PC-9 (cell line): ENCODE measurements around the gene LOXL3.

Experiments
- CTCF ChIP-seq: fragments of 200-600 bp; sonication (generic); conservative IDR thresholded peaks from 2 replicates; pipeline ENCODE4 v1.6.1; 2017; ENCODE audit warnings: mixed run types, antibody characterized with exemption, mild to moderate bottlenecking, moderate library complexity
- EZH2 ChIP-seq: fragments of 200-600 bp; sonication (generic); IDR thresholded peaks from 2 replicates; pipeline ENCODE4 v1.8.0; 2017; ENCODE audit warnings: antibody characterized with exemption, low read depth

- TF ChIP-seq CTCF: no peak
- no peak for TF ChIP-seq EZH2
These were observed 56.6 kb downstream of the LOXL3 start for GRCh38 chr2:74496997-74497776.
